G401.6 (cell line): Measurements from ENCODE around the gene RASSF3.

ENCODE experiments used
- FAIRE-seq: peaks from 2 replicates; lab custom pipeline; 2012; peaks lifted over from hg19 to GRCh38; lab: Jason Lieb, UNC

Gene RASSF3

GRCh38 chr12:64731683-64732082 lies 121.4 kb downstream of the RASSF3 start:
- FAIRE-seq: no peak

DNA sequence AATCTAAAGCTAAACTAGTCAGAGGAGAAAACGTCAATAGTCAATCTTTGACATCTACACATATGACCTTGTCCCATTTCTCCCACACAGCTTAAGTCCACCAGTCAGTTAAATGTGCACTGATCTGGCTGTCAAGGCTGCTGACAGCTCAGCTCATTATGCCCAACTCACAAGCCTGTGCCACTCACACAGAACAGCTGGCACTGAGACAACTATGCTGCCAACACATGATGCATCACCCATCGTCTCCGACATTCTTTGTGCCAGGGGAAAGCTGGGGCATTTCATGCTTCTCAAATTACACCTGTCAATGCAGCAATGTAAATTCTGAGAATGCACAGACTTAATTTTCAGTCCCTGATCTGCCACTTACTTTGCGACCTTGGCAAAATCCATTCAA lies 123.6 kb downstream of the RASSF3 start:
- FAIRE-seq: no peak

DNA sequence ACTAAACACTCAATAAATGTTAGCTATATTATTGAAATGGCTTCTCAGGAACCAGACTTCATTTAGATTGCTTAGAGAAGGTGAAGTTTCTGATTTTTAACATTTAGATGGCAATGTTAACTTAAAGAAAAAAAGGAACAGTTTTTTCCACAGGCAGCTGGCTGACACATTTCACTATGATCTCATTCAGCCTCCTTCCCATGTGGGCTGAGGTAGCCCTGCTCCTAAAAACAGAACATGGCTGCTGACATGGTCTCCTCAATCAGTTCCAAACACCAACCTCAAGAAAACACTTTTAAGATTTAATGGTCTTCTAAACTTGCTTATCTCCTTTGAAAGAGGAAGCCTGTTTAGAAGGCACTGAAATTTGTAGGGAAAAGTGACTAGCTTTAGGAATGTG lies 125.1 kb downstream of the RASSF3 start:
- FAIRE-seq: no peak

- no peak for FAIRE-seq
These were observed 126.5 kb downstream of the RASSF3 start for GRCh38 chr12:64736771-64737170.

DNA sequence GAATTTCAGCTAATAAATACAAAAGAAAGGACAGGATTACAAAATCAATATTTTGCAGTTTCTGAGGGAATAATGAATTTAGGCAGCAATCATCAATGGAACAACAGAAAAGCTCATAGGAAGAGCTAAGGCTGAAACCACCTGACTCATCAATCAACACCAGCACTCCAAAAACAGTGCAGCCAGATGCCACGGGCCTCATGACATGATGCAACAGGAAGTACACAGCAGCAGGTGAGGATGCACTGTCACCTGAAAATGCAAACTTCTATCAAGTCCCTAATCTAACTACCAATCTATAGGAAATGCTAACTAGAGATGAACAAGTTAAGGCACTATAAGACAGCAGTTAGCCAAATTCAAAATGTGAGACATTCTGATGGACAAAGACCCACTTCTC lies 127.2 kb downstream of the RASSF3 start:
- no peak for FAIRE-seq

DNA sequence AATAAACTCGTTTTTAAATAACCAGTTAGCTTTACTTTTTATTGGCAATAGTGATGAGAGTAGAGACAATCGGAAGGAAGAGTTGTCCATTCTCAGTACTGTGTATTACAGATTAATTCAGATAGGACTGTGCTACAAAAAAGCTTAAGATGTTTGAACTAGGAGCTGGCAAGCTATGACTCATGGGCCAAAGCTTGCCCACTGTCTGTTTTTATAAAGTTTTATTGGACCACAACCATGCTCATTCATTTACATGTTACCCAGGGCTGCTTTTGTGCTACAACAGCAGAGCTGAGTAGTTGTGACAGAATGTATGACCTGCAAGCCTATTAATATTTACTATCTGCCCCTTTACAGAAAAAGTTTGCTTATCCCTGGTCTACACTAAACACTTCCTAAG lies 129.5 kb downstream of the RASSF3 start:
- FAIRE-seq: no peak

DNA sequence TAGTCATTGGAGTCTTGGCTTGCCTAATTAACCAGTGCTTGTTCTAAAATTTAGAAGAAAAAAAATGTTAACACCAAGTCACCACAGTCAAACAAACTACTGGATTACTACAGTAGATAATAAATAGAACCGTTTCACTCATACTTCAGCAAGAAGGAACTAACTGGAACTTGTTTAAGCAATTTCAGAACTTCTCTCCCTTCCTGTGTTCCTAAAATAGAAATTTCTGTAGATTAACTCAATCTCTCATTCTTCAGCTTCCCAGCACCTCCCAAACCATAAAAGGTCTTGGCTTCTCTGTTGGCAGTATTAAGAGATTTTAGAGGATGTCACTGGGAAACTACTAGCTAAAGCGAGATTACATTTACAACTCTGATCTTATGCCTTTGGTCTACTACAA lies 130.4 kb downstream of the RASSF3 start:
- no peak for FAIRE-seq

DNA sequence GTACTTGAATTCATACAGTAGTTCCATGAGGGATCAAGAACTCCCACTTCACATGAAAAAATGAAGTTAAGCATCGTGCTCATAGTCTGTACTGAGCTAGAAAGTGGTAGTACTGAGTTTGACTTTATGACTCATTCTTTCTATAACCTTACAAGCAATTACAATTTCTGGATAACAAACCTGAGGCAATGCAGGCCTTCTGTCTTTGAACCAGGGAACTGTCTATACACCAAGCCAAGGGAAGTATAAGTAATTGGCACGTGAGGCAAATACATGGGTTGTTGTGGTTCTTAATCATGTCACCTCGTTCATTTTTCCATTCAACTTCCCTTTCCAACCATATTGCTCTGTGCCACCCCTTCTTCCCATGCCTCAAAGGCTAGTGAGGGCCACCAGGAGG lies 132.1 kb downstream of the RASSF3 start:
- FAIRE-seq: no peak

GRCh38 chr12:64743206-64743605 lies 132.9 kb downstream of the RASSF3 start:
- FAIRE-seq: no peak

DNA sequence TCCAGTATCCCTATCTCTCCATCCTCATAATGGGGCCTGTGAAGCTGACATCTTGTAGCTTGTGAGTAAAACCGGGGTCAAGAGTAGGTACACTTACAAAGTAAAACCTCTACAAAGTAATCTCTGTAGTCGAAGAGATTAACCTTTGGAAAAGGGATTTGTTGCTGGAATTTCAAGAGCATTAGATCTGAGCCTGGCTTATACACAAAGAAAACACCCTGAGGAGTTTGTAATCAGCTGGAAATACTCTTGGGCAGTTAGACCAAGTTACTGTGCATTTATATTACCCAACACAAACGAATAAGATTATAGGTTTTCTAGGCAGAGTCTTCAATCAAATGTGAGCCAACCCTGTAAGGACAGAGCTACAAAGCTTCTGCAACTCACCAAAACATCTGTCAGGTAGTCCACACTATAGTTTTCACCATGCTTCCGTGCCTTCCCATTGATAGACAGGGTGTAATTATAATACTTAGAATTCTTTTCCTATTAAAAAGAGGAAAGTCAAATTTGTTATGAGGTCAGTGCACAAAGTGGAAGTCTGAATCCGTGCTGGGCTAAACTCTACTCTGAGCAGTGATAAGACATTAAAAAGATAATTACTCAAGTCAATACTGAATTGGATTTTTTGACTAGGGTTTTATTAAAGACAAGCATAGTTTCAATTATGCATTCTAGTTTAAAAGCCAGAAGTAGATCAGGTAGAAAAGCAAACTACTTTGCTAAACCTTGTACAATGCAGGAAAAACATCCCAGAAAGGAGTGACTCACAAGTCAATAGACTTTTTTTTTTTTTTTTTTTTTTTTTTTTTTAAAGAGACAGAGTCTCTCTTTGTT lies 134.3 kb downstream of the RASSF3 start:
- FAIRE-seq: no peak

DNA sequence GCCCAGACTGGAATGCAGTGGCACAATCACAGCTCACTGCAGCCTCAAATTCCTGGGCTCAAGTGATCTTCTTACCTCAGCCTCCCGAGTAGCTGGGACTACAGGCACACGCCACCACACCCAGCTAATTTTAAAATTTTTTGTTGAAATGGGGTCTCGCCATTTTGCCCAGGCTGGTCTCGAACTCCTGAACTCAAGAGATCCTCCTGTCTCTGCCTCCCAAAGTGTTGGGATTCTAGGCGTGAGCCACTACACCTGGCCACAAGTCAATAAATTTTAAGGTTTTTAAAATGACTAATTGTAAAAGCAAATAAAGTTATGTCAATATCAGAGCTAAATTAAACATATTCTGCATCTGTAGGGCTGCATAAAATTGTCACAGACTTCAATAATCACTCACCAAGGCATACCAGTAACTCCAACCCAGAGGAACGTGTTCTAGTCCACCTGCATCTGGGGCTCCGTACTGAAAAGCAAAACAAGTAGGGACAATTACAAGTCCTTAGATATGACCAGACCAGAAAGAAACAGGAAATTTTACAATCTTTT lies 135.0 kb downstream of the RASSF3 start:
- FAIRE-seq: no peak

- no peak for FAIRE-seq
These were observed 135.7 kb downstream of the RASSF3 start for GRCh38 chr12:64745980-64746379.

DNA sequence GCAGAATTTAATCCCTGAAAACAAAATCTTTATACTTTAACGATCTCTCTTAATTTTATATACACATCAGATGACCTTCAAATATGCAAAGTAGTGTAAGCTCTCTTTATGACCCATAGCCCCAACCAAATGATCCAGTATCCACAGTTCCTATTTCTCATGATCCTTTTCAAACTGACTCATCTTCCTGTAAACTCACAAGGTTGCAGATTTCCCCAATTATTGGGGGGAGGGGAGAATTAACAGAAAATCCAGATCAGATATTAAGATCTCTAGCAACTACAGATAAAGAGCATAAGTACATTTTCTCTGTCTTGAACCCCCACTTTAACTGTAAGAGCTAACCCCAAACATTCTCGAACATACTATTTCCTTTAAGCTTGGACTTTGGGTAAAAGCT lies 136.4 kb downstream of the RASSF3 start:
- FAIRE-seq: no peak
